CD4-positive, alpha-beta T cell treated with Interleukin-17A for 1 hour (primary cell): ENCODE results near the gene PTPRE.

Experiments
- DNase-seq: peaks from one replicate; pipeline ENCODE4 v3.0.0-alpha.2; 2020

Gene PTPRE

DNA sequence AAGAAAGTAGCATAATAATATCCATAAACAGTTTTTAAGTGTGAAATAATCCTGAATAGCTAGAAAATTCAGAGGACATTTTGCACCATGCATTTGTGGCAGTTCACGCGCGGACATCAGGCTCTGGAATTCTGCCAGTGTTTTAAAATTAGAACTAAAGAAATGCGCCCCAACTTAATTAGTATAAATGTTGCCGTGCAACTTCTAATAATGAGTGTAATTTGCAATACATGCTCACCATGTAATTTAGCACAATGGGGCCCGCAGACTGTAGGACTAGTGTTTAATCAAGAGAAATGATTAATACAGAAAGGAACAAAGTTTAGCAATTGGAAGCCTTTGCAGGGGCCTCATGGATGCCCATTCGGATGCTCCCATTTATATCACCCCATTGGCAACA lies 96.6 kb downstream of the PTPRE start:
- DNase-seq = no peak

DNA sequence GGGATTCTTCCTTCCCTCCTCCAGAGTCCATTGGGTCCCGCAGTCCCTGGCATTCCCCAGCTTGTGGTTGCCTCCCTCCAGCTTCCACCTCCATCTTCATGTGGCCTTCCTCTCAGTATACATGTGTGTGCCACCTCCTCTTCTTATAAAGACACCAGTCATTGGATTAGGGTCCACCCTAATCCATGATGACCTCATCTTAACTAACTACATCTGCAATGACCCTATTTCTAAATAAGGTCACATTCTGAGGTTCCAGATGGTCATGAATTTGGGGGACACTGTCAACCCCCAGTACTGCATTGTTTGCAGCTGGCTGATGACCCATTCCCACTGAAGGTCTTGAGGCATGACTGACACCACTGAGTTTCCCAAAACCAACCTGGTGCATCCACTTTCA lies 99.0 kb downstream of the PTPRE start:
- no peak for DNase-seq

DNA sequence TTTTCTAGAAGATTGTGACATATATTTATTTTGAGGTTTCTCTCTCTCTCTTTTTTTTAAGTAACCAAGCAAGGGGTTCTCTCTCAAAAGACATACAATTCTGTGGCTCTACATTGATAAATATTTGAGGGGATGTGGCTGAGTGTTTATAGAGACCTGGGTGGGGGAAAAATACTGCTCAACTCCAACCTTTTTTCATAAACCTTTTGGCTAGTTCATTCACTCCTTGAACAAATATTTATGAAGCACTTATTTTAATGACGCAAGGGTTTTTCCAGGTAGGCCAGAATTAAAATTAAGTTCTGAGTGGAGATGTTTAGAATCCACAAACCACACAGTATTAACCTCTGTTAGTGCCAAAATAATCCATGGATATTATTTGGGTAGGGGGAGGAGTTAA lies 100.2 kb downstream of the PTPRE start:
- DNase-seq = no peak

GRCh38 chr10:128007971-128008370 lies 101.1 kb downstream of the PTPRE start:
- no peak for DNase-seq

DNA sequence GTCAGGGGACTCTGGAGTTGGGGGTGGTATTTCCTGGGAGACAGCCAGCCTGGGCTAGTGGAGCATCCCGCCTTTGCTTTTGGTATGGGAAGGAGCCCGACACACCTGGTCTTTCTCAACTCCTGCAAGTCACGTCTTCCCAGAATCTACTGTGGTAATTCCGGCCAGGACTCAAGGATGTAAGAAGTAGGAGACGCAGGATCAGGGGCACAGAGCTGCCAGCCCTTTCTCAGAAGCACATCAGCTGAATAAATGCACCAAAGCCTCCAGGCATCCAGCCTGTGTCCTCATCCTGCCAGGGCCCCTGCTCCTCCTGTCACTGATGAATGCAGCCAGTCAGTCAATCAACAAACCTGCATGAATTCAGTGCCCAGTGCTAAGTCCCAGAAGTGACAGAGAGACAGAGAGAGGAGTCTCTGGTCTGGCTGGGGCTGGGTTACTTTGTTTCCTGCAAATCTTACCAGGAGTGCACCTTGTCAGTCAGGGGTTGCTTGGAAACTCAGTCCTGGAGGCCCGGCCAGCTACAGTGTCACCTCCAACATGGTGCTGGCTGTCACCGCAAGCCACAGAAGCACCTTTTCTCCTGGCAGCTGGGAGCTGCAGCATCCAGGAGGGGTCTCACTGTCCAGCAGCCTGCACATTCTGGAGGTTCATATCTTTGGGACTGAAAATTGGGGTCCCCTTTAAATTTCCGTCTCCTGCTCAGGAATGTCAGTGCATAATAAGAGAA lies 101.8 kb downstream of the PTPRE start:
- DNase-seq = no peak

- no peak for DNase-seq
These were observed 102.6 kb downstream of the PTPRE start for GRCh38 chr10:128009372-128010126.

- DNase-seq = peak; percentile 88
These were observed 104.4 kb downstream of the PTPRE start for GRCh38 chr10:128011059-128011979.

DNA sequence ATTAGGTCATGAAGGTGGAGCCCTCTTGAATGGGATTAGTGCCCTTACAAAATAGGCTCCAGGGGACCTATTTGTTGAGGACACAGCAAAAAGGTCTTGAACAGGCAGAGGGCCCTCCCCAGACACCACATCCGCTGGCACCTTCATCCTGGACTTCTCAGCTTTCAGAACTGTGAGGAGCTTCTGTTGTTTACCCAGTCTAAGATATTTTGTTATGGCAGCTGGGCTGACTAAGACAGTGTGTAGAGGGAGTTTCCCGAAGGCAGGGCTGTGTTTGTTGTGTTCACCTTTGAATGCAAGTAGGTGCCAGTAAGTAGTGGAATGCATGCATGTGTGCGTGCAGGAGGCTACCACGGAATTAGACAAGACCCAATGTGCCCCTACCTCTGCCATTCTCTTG lies 106.7 kb downstream of the PTPRE start:
- DNase-seq = peak; percentile 10

GRCh38 chr10:128014236-128014635 lies 107.3 kb downstream of the PTPRE start:
- no peak for DNase-seq

- DNase-seq = no peak
These were observed 109.6 kb downstream of the PTPRE start for GRCh38 chr10:128016423-128017060.

- DNase-seq = no peak
These were observed 110.9 kb downstream of the PTPRE start for GRCh38 chr10:128017822-128018221.

DNA sequence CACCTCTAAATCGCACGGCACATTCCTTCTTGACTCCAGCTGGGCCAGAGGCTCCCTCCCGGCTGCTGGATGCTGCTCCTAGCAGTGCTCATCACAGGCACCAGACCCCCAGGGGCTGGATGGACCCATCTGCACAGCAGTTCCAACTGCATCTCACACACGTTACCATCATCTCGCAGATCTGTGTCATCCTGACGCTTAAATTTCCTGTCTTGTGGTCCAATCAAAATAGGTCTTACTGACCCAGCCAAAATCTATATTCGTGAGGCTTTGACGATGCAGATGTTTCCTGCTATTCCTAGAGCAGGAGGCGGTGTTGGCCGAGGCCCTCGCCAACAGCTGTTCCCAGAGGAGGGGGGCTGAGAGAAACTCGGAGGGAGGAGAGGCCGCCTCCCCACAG lies 111.3 kb downstream of the PTPRE start:
- DNase-seq = peak; percentile 8

- no peak for DNase-seq
These were observed 111.8 kb downstream of the PTPRE start for GRCh38 chr10:128018691-128019090.

GRCh38 chr10:128022261-128023196 lies 115.6 kb downstream of the PTPRE start:
- no peak for DNase-seq

- no peak for DNase-seq
These were observed 117.5 kb downstream of the PTPRE start for GRCh38 chr10:128024426-128024825.

DNA sequence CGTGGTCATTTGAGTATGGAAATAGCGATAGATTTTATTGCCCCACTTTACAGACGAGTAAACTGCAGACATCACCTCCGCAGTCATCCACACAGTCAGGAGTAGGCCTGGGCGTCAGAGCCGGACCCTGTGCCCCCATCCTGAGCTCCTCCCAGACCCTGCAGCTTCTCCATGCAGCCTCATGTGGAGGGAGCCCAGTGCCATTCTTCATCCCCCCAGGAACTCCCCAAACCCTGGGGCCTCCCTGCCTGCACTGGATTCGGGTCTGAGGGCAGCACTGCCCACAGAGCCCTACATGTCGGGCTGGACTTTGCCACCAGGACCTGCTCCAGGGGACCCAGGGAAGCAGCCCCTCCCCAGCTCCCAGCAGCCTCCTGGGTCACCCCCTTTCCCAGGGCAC lies 118.5 kb downstream of the PTPRE start:
- no peak for DNase-seq

DNA sequence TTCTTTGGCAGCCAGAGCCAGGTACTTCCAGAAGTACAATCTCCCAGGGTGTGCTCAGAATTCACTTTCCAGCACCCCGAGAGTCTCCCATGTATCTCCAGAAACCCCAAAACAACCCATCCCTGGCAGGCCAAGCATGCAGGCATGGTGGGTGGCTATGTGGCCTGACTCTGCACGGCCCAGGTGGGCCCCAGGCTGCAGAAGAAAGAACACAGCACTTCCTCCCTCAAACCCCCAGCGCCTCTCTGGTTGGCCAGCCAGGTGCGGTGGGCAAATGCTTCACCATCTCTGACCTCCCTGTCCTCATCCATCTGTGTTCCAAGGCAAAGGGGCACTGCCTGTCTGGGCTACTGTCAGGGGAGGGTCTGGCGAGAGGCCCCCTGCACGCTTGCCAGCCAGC lies 119.0 kb downstream of the PTPRE start:
- no peak for DNase-seq

GRCh38 chr10:128026615-128027300 lies 119.9 kb downstream of the PTPRE start:
- DNase-seq = no peak

DNA sequence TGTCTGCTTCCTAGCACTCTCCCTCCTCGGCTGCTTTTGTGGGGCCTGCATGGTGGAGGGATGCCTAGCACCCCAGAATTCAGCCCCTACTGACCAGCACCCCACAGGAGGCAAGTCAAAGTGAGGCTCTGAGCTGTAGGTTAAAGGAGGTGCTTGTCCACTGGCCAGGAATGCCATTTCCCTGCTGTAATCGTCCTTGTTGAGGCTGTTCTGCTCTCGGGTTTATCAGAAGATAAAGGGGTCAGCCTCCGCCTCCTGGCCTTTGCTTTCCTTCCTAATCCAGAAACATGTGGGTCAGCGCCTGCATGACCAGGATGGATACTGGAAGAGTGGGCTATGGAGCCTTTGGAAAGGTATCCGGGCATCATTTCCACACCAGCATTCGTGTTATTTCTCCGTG lies 120.4 kb downstream of the PTPRE start:
- no peak for DNase-seq

GRCh38 chr10:128027822-128028507 lies 121.1 kb downstream of the PTPRE start:
- no peak for DNase-seq
